PC-3 (cell line): ENCODE results near the gene TNFAIP6. TPM values are rescaled to one million over a fixed set of nuclear protein-coding genes. Genes with fewer than 3 reads are reported as not detected.
"Not testable (repeated sequence)": the region's sequence is repeated elsewhere in the genome, so short reads cannot be mapped to it uniquely, and the experiment has no call there.

Source experiments
- ATAC-seq: fragments of 200-7000 bp; cut with Tn5 transposase; 2 replicates; pipeline ENCODE4 v1.9.1; 2020; ENCODE audit warnings: mild to moderate bottlenecking, moderate library complexity
- BruUV-seq: library from RNA; stranded (reverse); fragments of 400-500 nt; replicated peaks from 2 replicates; lab custom pipeline; 2021; lab: Mats Ljungman, UMichigan
- CTCF ChIA-PET: fragments of 300-600 bp; sonication (Branson Sonifier 250); formaldehyde crosslinking; loops from one replicate; lab custom pipeline; 2022; ENCODE audit warnings: antibody characterized with exemption; lab: Charles Lee
- POLR2A ChIA-PET: fragments of 300-600 bp; sonication (Branson Sonifier 250); formaldehyde crosslinking; loops from one replicate; lab custom pipeline; 2022; ENCODE audit warnings: antibody characterized with exemption; ENCODE audit not compliant: unreplicated experiment; lab: Charles Lee
- DNase-seq: peaks from one replicate; pipeline ENCODE4 v3.0.0-alpha.2; 2015
- H2AFZ ChIP-seq: fragments of 300-600 bp; sonication (generic); 2 replicates; pipeline ENCODE4 v1.6.0; 2016; ENCODE audit warnings: antibody characterized with exemption, low read length
- H3F3A ChIP-seq: fragments of 300-600 bp; sonication (generic); one replicate; pipeline ENCODE4 v1.6.0; 2017; ENCODE audit warnings: antibody characterized with exemption, low read length, control low read depth, mild to moderate bottlenecking; ENCODE audit not compliant: unreplicated experiment
- H3K27ac ChIP-seq: fragments of 300-600 bp; sonication (generic); 2 replicates; pipeline ENCODE4 v1.5.1; 2016; ENCODE audit warnings: mild to moderate bottlenecking, low read length
- H3K27me3 ChIP-seq: fragments of 300-600 bp; sonication (generic); 2 replicates; pipeline ENCODE4 v1.6.1; 2016; ENCODE audit warnings: low read length, mixed read lengths
- H3K36me3 ChIP-seq: fragments of 300-600 bp; sonication (generic); 2 replicates; pipeline ENCODE4 v1.6.1; 2016; ENCODE audit warnings: low read depth, mixed run types, low read length, mixed read lengths
- H3K4me1 ChIP-seq: fragments of 300-600 bp; sonication (generic); 2 replicates; pipeline ENCODE4 v1.5.1; 2016; ENCODE audit warnings: low read length; ENCODE audit not compliant: insufficient read depth
- H3K4me2 ChIP-seq: fragments of 300-600 bp; sonication (generic); 2 replicates; pipeline ENCODE4 v1.6.0; 2016; ENCODE audit warnings: low read length
- H3K4me3 ChIP-seq: fragments of 300-600 bp; sonication (generic); 2 replicates; pipeline ENCODE4 v1.5.1; 2016; ENCODE audit warnings: mild to moderate bottlenecking, low read length, mixed read lengths
- H3K79me2 ChIP-seq: fragments of 300-600 bp; sonication (generic); 2 replicates; pipeline ENCODE4 v1.6.1; 2017; ENCODE audit warnings: low read length, mixed read lengths
- H3K9ac ChIP-seq: fragments of 300-600 bp; sonication (generic); 2 replicates; pipeline ENCODE4 v1.6.0; 2016; ENCODE audit warnings: mild to moderate bottlenecking, low read length
- H3K9me2 ChIP-seq: fragments of 300-600 bp; sonication (generic); replicated peaks from 2 replicates; pipeline ENCODE4 v1.6.1; 2016; ENCODE audit warnings: mixed run types, low read length, mixed read lengths
- H3K9me3 ChIP-seq: fragments of 300-600 bp; sonication (generic); 2 replicates; pipeline ENCODE4 v1.6.1; 2016; ENCODE audit warnings: low read length, mixed read lengths
- H4K20me1 ChIP-seq: fragments of 300-600 bp; sonication (generic); 2 replicates; pipeline ENCODE4 v1.6.1; 2016; ENCODE audit warnings: low read length, mixed read lengths
- EZH2 ChIP-seq: fragments of 300-600 bp; sonication (generic); IDR thresholded peaks from one replicate; pipeline ENCODE4 v1.6.1; 2017; ENCODE audit warnings: antibody characterized with exemption, mild to moderate bottlenecking, low read length; ENCODE audit not compliant: unreplicated experiment
- EZH2phosphoT487 ChIP-seq: fragments of 300-600 bp; sonication (generic); IDR thresholded peaks from 2 replicates; pipeline ENCODE4 v1.6.1; 2018; ENCODE audit warnings: mild to moderate bottlenecking, antibody characterized with exemption, low read length, borderline replicate concordance
- intact Hi-C: fragments of 100-400 bp; cut with micrococcal nuclease; formaldehyde crosslinking; loops from 2 replicates; pipeline ENCODE4 v1.9.0; 2023
- total RNA-seq: library from RNA; depleted of rRNA; stranded (reverse); fragments of >200 nt; gene quantifications from 2 replicates; pipeline ENCODE4 v1.2.3, GENCODE V29; 2014
- TF ChIP-seq, protein P1 (sequence below): fragments of 300-600 bp; sonication (generic); conservative IDR thresholded peaks from 2 replicates; pipeline ENCODE4 v1.5.1; 2017; ENCODE audit warnings: antibody characterized with exemption, low read depth, mild to moderate bottlenecking, low read length

TNFAIP6 gene
- total RNA-seq, 1 experiment from 2014 or later = not detected

DNA sequence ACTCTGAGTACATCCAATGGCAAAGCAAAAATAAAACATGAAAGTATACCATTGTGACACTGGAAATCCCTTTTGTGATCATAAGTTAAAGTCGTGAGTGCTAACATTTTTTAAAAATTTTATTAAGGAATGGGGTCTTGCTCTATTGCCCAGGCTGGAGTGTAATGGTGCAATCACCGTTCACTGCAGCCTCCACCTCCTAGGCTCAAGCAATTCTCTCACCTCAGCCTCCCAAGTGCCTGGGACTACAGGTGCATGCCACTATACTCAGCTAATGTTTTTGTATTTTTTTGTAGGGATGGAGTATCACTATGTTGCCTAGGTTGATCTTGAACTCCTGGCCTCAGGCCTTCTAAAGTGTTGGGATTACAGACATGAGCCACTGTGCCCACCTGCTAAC, 14.3 kb upstream of the TNFAIP6 start:
- intact Hi-C loops = no loop called here
- no peak overlapping the region for H3K4me2 ChIP-seq
- no peak overlapping the region for H2AFZ ChIP-seq
- ChIA-PET CTCF (no interaction called here), POLR2A (no interaction called here)
- H3K27me3 ChIP-seq = no peaks in the 10 kb centered on the region
- H3K4me3 ChIP-seq = no peak overlapping the region
- no peaks in the 10 kb centered on the region for H3K9me3 ChIP-seq
- H3K9me2 ChIP-seq = no peaks in the 10 kb centered on the region
- DNase-seq (no peak), ATAC-seq (no peak)
- no peaks in the 10 kb centered on the region for H3K36me3 ChIP-seq
- no peaks in the 10 kb centered on the region for H4K20me1 ChIP-seq
- H3K4me1 ChIP-seq = peaks cover 5% of the 10 kb centered on the region; the same call in 1 of the 2 replicates
- no peak overlapping the region for H3K9ac ChIP-seq
- no peaks in the 10 kb centered on the region for H3K79me2 ChIP-seq
- H3F3A ChIP-seq = no peaks in the 10 kb centered on the region
- no TSS peak for BruUV-seq
- H3K27ac ChIP-seq = no peak overlapping the region
- TF ChIP-seq EZH2 = no peak
- TF ChIP-seq EZH2phosphoT487 = no peak
- TF ChIP-seq, protein P1, sequence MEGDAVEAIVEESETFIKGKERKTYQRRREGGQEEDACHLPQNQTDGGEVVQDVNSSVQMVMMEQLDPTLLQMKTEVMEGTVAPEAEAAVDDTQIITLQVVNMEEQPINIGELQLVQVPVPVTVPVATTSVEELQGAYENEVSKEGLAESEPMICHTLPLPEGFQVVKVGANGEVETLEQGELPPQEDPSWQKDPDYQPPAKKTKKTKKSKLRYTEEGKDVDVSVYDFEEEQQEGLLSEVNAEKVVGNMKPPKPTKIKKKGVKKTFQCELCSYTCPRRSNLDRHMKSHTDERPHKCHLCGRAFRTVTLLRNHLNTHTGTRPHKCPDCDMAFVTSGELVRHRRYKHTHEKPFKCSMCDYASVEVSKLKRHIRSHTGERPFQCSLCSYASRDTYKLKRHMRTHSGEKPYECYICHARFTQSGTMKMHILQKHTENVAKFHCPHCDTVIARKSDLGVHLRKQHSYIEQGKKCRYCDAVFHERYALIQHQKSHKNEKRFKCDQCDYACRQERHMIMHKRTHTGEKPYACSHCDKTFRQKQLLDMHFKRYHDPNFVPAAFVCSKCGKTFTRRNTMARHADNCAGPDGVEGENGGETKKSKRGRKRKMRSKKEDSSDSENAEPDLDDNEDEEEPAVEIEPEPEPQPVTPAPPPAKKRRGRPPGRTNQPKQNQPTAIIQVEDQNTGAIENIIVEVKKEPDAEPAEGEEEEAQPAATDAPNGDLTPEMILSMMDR = no peak

DNA sequence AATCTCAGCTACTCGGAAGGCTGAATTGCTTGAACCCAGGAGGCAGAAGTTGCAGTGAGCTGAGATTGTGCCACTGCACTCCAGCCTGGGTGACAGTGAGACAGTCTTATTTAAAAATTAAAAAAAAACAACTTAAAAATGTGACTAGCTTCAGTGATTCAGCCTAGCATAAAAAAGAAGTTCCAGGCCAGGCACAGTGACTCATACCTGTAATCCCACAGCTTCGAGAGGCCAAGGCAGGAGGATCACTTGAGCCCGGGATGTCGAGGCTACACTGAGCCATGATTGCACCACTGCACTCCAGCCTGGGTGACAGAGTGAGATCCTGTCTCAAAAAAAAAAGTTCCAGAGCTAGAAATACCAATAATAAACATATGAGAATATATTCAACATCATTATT, 13.2 kb upstream of the TNFAIP6 start:
- BruUV-seq, POLR2A ChIA-PET: not testable (repeated sequence)

DNA sequence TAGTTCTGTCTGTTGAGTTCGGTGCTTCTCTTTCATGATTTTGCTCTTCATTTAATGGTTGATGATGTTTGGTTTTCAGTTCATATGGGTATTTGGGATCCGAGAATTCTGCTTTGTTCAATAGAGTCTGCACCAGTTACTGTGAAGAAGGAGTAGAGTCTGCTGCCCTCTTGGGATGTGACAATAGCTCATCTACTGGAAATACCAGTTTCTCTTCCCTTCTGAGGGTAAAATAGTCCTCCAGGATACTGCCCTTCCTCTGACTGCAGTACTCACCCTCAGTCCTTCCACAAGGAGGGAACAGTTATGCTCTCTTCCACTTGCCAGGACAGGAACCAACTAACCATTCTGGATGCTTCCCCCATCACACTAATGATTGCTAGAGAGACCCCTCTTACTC, 12.5 kb upstream of the TNFAIP6 start:
- Histone ChIP-seq H4K20me1 (no peaks in the 10 kb centered on the region), H3K4me3 (no peak overlapping the region), H3K27me3 (no peaks in the 10 kb centered on the region), H2AFZ (no peak overlapping the region), H3K27ac (no peak overlapping the region), H3F3A (no peaks in the 10 kb centered on the region), H3K36me3 (no peaks in the 10 kb centered on the region), H3K4me2 (no peak overlapping the region), H3K79me2 (no peaks in the 10 kb centered on the region), H3K9ac (no peak overlapping the region), H3K9me3 (no peaks in the 10 kb centered on the region), H3K9me2 (no peaks in the 10 kb centered on the region), H3K4me1 (no peaks in the 10 kb centered on the region)
- CTCF ChIA-PET = interaction anchor here (0.8 kb wide), 1 partner anchor 9 kb away, joined by 7 read pairs; no protein-coding TSS in a partner anchor
- TF ChIP-seq EZH2phosphoT487 (no peak), EZH2 (no peak)
- TF ChIP-seq, protein P1 = no peak
- BruUV-seq = no TSS peak
- POLR2A ChIA-PET = no interaction called here
- intact Hi-C loops = no loop called here
- peak; percentile 46 for ATAC-seq
- peak; percentile 52 for DNase-seq

More for the DNA sequence above, 13.2 kb upstream of the TNFAIP6 start:
- ATAC-seq, H4K20me1 ChIP-seq, H3K4me2 ChIP-seq, H3K4me1 ChIP-seq, H2AFZ ChIP-seq, H3K36me3 ChIP-seq, H3F3A ChIP-seq, H3K4me3 ChIP-seq, H3K27ac ChIP-seq, H3K79me2 ChIP-seq, intact Hi-C loops, H3K9me3 ChIP-seq, H3K27me3 ChIP-seq, H3K9ac ChIP-seq, H3K9me2 ChIP-seq: not testable (repeated sequence)
- DNase-seq = peak; percentile 30
- CTCF ChIA-PET = interaction anchor here (0.8 kb wide), 1 partner anchor 10 kb away, joined by 7 read pairs; no protein-coding TSS in a partner anchor
